ENCODE measurements around the gene HSPA6.
"Not testable (repeated sequence)": the region's sequence is repeated elsewhere in the genome, so short reads cannot be mapped to it uniquely, and the experiment has no call there.

The HSPA6 gene

DNA sequence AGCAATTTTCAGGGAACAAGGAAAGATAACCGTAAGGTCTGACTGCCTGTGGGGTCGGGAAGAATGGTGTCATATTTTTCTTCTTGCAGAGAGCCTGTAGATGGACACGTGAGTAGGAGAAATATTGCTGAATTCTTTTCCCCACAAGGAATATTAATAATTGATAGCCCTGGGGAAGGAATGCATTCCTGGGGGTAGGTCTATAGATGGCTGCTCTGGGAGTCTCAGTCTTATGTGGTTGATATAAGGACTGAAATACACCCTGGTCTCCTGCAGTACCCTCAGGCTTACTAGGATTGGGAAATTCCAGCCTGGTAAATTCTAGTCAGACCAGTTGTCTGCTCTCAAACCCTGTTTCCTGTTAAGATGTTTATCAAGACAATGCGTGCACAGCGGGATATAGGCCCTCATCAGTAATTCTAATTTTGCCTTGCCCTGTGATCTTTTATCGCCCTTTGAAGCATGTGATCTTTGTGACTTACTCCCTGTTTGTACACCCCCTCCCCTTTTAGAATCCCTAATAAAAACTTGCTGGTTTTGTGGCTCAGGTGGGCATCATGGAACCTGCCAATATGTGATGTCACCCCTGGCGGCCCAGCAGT is 12.8 kb downstream of the HSPA6 start:
- not testable (repeated sequence) for DNase-seq

DNA sequence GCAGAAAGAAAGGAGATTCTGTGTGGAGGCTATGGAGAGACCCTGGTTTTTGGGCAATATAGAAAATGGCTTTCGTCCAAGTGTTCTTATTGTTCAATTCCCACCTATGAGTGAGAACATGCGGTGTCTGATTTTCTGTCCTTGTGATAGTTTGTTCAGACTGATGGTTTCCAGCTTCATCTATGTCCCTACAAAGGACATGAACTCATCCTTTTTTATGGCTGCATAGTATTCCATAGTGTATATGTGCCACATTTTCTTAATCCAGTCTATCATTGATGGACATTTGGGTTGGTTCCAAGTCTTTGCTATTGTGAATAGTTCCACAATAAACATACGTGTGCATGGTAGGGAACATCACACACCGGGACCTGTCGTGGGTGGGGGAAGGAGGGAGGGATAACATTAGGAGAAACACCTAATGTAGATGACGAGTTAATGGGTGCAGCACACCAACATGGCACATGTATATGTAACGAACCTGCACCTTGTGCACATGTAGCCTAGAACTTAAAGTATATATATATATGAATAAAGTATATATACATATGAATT is 14.7 kb downstream of the HSPA6 start:
- not testable (repeated sequence) for DNase-seq

DNA sequence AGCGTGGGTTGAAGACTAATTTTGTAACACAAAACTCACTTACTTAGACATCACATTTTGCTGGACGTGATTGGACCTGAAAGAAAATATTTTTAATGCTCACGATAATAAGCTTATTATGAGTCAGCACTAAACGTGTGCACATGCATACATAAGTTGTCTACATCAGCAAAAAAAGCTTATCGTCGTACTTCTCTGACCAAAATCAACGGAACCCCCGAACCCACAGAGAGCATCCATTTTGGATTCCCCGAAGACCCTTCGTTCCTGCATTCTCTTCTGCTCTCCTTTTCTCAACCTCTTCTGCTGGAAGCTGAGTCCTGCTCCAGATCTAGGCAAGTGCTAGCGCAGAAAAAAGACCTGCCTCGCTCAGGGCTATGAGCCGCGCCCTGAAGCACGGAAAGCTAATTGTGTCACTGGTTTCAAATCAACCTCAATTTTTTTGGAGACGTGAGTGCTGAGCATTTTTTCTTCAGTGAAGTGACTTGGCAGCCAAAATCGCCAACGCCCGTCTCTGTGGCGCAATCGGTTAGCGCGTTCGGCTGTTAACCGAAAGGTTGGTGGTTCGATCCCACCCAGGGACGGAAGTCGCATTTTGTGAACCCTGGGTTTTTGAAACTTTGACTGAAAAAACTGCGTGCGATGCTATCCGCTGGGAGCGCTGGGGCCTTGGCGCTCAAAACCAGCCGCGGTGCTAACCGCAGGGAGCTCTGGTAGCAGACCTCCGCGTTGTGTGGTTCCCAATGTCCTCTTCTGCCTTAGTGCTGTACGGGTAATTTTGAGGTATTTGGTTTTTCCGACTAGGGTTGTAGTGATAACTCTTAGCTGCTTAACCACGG is 15.6 kb downstream of the HSPA6 start:
- DNase-seq: peak; percentile 38

DNA sequence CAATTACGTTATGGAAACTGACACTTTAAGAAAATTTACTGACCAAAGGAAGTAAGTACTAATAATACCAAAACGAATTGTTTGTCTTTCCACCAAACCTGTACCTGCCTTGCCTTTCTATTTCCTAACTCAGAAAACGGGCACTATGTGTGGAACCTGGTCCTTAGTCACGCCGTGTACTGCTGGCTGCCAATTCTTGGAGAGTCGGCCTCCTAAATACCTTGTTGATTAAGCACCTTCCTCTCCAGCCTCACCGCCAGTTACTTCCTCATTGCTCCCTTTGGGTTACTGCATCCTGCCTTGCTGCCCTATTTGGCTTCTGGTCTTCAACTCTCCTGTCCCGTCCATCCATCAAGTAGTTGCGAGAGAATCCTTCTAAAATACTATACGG is 16.2 kb downstream of the HSPA6 start:
- DNase-seq: not testable (repeated sequence)

DNA sequence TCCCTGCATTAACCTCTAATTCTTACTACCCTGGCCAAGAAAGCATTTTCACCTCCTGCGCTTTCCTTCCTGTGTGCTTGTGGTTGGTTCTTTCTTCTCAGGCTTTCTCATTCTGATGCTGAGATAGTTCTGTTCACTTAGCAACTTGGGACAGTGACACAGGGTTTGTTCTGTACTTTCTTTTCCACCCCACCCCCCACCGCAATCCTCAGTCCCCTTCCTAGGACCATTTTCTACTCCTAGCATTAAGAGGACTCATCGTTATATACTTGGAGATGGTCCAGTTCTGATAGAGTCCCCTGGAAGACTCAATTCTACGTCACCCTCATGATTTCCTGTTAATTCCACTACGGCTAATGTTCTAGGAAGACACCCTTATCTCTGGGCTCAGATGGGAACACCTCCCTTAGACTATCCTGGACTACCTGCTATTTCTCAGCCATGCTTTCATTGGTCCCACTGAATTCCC is 17.8 kb downstream of the HSPA6 start:
- DNase-seq: not testable (repeated sequence)

DNA sequence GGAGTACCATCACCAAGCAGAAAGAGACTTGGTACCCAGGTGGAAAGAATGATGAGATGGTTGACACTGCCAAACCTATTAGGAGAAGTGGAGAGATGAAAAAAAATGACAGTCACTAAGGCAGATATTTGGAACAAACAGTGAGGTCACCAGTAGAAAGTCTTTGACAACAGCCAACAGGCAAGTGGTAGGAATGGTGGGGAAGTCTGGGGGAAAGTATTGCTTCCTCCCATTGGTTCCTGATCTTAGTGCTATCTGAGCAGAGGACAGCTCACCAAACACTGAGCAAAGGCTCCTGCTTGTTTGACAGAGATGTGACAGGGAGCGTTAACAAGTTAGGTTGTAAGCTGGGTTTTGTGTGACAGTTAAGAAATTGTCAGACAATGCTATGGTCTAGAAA is 18.8 kb downstream of the HSPA6 start:
- DNase-seq: not testable (repeated sequence)

DNA sequence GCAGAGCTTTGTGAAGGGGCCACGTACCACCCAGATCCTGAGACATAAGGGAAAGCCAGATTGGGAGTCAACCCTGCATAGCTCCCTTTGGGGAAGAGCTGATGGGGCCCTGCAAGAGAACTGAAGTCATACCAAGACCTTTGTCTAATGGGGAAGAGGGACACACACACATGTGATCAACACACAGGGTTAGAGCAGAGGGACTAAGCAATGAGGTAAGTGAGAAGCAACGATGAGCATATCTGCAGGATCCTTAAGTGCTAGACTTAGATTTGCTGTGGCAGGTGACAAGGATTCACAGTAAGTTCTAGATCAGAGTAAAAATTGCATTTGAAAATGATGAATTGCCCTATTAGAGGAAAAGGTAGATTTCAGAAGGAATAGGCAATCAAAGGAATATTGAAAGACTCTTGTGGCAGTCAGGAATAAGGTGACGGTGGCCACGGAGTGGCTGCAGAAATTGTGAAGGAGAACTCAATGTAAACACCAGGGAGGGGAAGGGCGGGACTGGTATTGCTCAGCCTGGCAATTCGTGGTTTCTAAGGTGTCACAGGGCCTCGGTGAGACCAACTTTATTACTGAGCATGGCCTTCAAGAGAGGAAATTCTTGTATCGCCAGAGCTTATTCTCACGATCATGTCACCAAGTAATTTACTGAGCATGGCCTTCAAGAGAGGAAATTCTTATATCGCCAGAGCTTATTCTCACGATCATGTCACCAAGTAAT is 20.8 kb downstream of the HSPA6 start:
- not testable (repeated sequence) for DNase-seq

DNA sequence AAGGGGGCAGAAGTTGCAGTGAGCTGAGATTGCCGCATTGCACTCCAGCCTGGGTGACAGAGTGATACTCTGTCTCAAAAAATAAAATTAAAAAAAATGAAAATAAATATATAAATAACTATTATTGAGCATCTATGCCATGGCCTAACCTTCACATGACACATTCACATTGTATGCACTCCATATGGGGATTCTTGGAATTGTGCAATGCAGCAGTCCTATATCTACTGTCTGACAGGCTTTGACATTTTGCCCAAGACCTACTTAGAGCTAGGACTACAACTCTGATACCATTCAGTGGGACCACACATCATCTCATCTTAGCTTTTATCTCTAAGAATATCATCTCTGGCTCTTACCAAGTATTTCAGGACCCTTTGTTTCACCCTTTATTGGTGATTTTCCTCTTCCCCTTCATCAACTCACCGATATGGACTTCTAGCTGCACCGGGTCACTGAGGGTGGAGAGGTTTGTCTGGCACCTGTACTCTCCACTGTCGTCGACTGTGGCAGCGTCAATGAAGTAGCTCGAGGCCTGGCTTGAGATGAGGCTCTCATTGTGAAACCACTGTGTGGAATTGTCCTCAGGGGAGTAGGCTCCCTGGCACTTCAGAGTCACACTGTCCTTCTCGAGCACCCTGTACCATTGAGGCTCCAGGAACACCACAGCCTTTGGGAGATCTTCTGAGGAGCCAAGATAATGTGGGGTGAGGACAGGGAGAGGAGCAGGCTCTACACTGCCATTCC is 23.8 kb downstream of the HSPA6 start:
- not testable (repeated sequence) for DNase-seq

DNA sequence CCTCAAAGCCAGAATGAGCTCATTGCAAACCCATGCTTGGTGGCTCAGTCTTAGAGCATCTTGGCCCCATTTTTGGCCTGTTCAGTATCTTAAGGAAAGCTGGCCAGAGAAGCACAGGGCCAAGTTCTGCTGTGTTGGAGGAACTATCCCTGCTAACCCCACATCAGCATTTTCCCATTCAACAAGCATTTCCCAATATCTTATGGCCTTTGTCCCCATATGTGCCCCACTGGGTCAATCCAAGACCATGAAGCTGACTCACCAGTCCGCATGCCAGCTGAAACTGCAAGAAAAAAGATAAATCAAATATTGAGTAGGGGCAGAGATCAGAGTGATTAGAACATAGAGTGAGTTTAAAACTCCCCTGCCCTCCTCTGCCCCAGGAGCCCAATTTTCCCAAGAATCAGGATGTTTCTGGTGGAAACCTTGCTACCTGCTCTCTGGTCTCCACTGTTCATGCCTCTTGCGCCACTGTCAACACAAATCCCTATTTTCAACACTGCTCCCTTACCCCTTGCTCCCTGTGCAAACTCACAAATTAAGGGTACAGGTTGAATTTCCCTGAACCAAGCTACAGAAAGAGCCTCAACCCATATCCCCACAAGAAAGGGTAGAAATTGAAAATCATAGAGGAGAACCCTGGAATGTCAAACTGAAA is 24.5 kb downstream of the HSPA6 start:
- not testable (repeated sequence) for DNase-seq

DNA sequence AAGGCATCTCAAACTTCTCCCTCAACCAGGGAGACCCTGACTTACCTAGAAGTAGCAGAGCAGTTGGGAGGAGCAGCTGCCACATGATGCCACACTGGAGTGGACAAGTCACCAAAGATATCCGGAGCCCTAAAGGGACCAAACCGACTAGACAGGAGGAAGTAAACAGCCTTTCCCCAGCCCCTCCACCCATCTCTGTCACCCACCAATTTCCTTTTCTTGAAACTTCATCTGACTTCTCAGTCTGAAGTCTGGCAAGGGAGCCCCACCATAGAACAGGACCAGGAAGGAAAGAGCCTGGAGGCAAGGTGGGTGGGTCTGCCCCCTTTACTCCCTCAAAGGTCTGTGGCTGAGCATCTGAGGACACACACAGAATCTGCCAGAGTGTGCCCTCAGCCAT is 25.3 kb downstream of the HSPA6 start, which contains the start of gene FCGR3A:
Gene FCGR3A, minus strand, starts transcription at position 167 of the 400 bp plus-strand sequence. Its CDS starts 82 bp downstream, at position 85.
- DNase-seq: no peak

DNA sequence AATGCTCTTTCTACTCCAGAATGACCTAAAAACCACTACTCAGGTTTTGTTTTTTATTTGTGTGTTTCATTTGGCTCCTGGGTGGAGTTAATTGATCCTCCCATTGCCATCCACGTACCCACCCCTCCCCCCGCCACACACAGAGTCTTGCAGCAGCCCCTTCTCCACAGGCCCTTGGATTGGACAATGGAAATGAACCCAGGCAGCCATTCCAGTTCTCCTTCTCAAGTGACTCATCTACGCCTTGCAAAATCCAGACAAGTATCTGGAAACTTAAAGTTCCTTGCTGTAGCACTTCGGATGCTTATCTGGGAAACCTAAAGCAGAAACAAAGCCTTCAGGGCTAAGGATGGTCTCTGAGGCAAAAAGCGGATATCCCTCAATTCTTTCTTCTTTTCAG is 26.6 kb downstream of the HSPA6 start:
- not testable (repeated sequence) for DNase-seq

DNA sequence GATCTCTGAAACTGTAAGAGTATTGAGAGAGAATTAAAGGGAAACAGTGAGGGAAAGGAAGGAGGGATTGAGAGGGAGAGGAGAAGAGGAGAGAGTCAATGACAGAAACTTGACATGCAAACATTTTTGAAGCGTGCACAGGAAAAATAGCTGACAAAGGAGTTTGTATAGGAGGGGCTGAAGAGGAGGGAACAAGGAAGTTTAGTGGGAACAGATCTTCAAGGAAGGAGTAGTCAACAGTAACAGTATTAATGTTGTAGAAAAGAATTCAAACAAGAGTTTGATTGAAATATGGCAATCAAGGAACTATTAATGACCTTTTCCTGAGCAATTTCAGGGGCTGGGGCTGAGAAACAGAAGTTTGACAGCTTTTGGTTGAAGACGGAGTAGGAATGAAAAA is 29.3 kb downstream of the HSPA6 start:
- DNase-seq: not testable (repeated sequence)

DNA sequence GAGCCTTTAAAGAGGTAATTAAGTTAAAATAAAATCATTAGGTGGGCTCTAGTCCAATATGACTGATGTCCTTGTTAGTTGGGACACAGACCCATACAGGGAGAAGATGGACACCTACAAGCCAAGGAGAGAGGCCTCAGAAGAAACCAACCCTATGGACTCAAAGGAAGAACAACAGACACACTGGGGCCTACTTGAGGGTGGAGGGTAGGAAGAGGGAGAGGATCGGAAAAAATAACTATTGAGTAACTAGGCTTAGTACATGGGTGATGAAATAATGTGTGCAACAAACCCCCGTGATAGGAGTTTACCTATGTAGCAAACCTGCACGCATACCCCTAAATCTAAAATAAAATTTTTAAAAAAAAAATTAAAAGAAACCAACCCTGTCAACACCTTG is 30.0 kb downstream of the HSPA6 start:
- not testable (repeated sequence) for DNase-seq

DNA sequence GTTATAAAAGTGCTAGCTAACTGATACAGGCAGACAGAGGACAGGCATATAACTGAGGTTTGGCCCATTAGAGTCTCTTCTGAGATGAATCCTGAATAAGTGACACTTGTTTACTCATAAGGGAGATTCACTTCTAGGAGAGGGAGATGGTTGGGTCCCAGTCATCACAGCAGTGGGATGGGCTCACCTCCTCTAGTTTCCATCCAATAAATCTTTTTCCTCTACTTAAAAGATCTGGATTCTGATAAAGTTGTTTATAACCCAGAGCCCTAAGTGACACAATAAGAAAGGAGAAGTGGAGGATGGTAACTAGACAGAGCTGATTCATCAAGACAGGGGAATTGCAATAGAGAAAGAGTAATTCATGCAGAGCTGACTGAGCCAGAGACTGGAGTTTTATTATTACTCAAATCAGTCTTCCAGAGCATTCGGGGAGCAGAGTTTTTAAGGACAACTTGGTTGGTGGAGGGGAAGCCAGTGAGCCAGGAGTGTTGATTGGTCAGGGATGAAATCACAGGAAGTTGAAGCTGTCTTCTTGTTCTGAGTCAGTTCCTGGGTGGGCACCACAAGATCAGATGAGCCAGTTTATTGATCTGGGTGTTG is 30.6 kb downstream of the HSPA6 start:
- DNase-seq: not testable (repeated sequence)

DNA sequence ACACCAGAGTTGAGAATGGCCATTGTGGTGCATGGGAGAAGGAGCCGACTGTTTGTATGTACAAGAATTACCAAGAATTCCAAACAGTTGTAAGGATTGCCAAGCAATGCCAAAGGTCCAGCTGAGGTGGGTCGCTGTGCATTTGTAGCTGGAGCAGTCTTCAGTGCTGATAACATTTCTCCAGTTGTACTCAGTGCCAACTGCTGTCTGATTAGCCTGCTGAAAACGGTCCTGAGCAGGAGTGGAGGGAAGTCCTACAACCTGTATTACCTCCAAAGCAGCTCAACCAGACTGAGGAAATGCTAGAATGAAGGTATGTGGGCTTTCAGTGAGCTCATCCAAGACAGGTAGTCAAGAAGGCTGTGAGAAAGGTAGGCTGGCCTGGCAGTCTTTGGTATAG is 31.8 kb downstream of the HSPA6 start:
- not testable (repeated sequence) for DNase-seq

DNA sequence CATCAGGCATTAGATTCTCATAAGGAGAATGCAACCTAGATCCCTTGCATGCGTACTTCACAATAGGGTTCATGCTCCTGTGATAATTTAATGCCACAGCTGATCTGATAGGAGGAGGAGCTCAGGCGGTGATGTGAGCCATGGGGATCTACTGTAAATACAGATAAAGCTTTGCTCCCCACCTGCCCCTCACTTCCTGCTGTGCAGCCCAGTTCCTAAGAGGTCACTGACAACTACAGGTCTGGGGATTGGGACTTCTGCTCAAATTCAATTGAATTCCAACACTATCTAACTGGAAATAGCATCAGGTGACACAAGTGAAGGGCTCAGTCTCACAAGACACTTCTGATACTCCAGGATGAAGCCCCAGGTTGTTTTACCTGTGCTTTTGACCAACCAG is 32.6 kb downstream of the HSPA6 start:
- DNase-seq: not testable (repeated sequence)

DNA sequence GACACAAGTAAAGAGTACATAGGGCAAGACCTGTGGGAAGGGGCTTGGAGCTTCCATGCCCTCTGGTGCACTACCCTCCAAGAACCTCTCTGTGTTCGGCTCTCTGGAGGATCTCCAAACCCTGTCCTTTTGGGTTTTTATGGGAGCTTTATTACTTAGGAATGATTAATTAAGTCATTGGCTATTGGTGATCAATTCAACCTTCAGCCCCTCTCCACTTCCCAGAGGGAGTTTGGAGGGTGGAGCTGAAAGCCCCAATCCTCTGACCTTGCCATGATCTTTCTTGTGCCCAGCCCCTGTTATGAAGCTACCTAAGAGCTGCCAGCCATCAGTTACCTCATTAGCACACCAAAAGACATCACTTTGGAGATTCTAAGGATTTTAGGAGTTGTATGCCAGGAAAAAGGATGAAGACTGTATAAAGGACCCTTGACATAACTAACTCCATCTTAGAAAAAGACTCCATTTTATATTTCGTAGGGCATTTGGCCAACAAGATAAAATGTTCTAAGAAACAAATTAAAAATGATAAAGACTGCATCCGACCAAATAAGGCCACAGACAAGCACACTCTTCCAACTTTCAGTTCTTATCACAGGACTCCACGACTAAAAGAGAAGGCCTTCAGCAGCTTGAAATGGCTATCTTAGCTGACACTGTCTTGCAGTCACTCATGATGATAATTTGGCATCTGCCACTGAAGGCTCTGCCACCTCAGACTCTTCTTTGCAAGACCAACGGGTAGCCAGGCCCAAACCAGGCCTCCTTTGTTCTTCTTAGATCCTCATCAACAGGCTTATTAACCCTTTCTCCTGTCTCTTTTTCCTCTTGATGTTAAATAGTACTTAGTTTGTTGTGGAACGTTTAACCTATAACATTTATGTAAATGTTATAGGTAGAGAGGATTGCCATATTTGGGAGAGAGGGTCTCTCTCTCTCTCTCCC is 33.4 kb downstream of the HSPA6 start:
- not testable (repeated sequence) for DNase-seq

DNA sequence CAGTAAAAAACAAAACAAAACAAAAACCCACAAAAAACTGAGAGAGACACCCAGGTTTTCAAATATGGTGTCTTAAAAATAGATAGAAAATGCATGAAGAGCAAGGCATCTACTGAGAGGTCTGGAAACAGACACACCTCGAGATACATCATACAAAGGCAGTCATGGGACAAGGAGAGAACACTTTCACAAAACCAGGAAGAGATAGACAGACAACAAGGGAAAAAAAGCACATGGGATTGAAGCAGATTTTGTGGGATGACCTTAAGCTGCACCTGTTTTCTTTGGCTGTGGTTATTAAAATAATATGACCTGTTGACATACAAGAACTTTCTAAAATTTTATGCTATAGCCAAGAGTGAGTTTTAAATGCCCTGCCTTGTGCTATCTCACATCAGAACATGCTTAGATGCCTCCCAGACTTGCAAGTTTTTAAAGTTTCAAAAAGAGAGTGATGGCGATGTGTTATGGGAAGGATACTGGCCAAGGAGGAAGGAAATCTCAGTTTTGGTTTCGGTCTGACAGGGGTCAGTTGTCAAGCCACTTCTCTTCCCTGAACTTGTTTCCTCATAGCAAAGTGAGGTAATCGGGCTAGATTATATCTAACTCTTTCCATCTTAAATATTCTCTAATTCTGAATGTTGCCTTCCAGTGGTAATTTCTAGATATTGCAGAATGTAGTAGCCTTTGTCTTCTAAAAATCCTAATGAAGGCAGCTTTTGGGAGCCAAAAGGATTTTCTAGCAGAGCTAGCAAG is 36.8 kb downstream of the HSPA6 start:
- not testable (repeated sequence) for DNase-seq

DNA sequence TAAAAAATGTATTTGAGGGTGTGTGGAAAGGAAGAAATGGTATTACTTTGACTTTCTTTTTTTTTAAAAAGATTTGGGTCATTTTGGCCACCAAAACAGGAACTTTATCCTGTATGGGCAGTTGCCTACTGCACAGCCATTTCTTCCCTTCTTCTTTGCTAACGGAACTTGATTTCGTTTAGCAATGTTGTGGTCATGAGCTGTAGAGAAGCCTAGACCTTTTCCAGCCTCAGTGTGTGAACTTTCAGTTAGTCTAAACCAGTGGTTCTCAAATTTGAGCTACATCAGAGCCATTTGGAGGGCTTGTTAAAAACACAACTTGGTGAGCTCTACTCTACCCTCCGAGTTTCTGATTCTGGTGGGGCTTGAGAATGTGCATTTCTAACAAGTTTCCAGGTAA is 38.1 kb downstream of the HSPA6 start:
- not testable (repeated sequence) for DNase-seq
